Endothelial cell of umbilical vein (primary cell): Measurements from ENCODE around the gene VDAC2. TPM values are rescaled to one million over a fixed set of nuclear protein-coding genes. Genes with fewer than 3 reads are reported as not detected.

ENCODE experiments used
- BruUV-seq: library from RNA; stranded (reverse); fragments of 400-500 nt; replicated peaks from 2 replicates; lab custom pipeline; 2021; lab: Mats Ljungman, UMichigan
- CTCF ChIA-PET: fragments of 300-600, 350-600 bp; sonication (Branson Sonifier 250); formaldehyde crosslinking; loops from one replicate; lab custom pipeline; 2021; ENCODE audit warnings: antibody characterized with exemption, inconsistent platforms; lab: Charles Lee
- POLR2A ChIA-PET: fragments of 300-600, 350-600 bp; sonication (Branson Sonifier 250); formaldehyde crosslinking; loops from one replicate; lab custom pipeline; 2021; ENCODE audit warnings: antibody characterized with exemption, inconsistent platforms; lab: Charles Lee
- DNase-seq: peaks from one replicate; pipeline ENCODE4 v3.0.0-alpha.2; 2011; ENCODE audit warnings: low read depth, low spot score
- FAIRE-seq: peaks from 2 replicates; lab custom pipeline; 2011; peaks lifted over from hg19 to GRCh38; lab: Jason Lieb, UNC
- H2AFZ ChIP-seq: 2 replicates; pipeline ENCODE4 v1.6.0; 2012; ENCODE audit warnings: low read depth, low read length, control low read depth, inconsistent platforms
- H3K27ac ChIP-seq: 2 replicates; pipeline ENCODE4 v1.5.1; 2011; ENCODE audit warnings: low read depth, mild to moderate bottlenecking, control low read depth, low read length, moderate library complexity; ENCODE audit not compliant: insufficient read depth
- H3K27me3 ChIP-seq, 2 experiments: 2 replicates each; pipeline versions ENCODE4 v1.6.0 to v1.6.1; 2011; ENCODE audit warnings: low read length in 2 of 2, mixed read lengths in 1 of 2; ENCODE audit not compliant: control insufficient read depth in 2 of 2, insufficient read depth in 2 of 2
- H3K36me3 ChIP-seq, 2 experiments: 2 replicates in 1 of 2; 3 replicates in 1 of 2; pipeline ENCODE4 v1.5.1; 2011; ENCODE audit warnings: low read length in 2 of 2, mild to moderate bottlenecking in 1 of 2, moderate library complexity in 1 of 2; ENCODE audit not compliant: control insufficient read depth in 2 of 2, insufficient read depth in 2 of 2; ENCODE audit errors: extremely low read depth in 1 of 2
- H3K4me1 ChIP-seq: 3 replicates; pipeline ENCODE4 v1.5.1; 2011; ENCODE audit warnings: mild to moderate bottlenecking, low read length; ENCODE audit not compliant: control insufficient read depth, insufficient read depth; ENCODE audit errors: extremely low read depth
- H3K4me2 ChIP-seq: 2 replicates; pipeline ENCODE4 v1.6.1; 2011; ENCODE audit warnings: low read length, control low read depth, mixed read lengths; ENCODE audit not compliant: insufficient read depth
- H3K4me3 ChIP-seq, 3 experiments: fragments of 200-600 bp in 1 of 3; sonication (generic), shearing (Covaris generic) in 1 of 3; replicated peaks in 1 of 3; 2 replicates each; pipeline ENCODE4 v1.5.1; 2011 to 2016; ENCODE audit warnings: control low read depth in 3 of 3, low read length in 3 of 3, mild to moderate bottlenecking in 2 of 3, inconsistent platforms in 1 of 3, low read depth in 1 of 3, moderate library complexity in 1 of 3; ENCODE audit not compliant: insufficient read depth in 1 of 3
- H3K79me2 ChIP-seq: 2 replicates; pipeline ENCODE4 v1.6.0; 2012; ENCODE audit warnings: low read length, inconsistent platforms; ENCODE audit not compliant: control insufficient read depth, insufficient read depth
- H3K9ac ChIP-seq: replicated peaks from 2 replicates; pipeline ENCODE3; 2011; ENCODE audit warnings: low read length, control low read depth; ENCODE audit not compliant: insufficient read depth; ENCODE audit errors: extremely low read depth
- H3K9me1 ChIP-seq: replicated peaks from 3 replicates; pipeline ENCODE4 v1.6.0; 2011; ENCODE audit warnings: mild to moderate bottlenecking, low read length; ENCODE audit not compliant: control insufficient read depth, insufficient read depth; ENCODE audit errors: extremely low read depth
- H3K9me3 ChIP-seq: replicated peaks from 2 replicates; pipeline ENCODE4 v1.5.1; 2012; ENCODE audit warnings: low read length, inconsistent platforms; ENCODE audit not compliant: control insufficient read depth, insufficient read depth
- H4K20me1 ChIP-seq: replicated peaks from 2 replicates; pipeline ENCODE3; 2011; ENCODE audit warnings: mild to moderate bottlenecking, low read length; ENCODE audit not compliant: control insufficient read depth, insufficient read depth; ENCODE audit errors: extremely low read depth
- EZH2 ChIP-seq: IDR thresholded peaks from 2 replicates; pipeline ENCODE4 v1.6.1; 2012; ENCODE audit warnings: borderline replicate concordance, low read depth, mild to moderate bottlenecking, moderate library complexity, low read length, inconsistent platforms; ENCODE audit not compliant: severe bottlenecking
- FOS ChIP-seq: IDR thresholded peaks from 2 replicates; pipeline ENCODE4 v1.6.1; 2011; ENCODE audit warnings: mild to moderate bottlenecking, low read length, moderate library complexity, borderline replicate concordance; ENCODE audit not compliant: insufficient read depth
- GATA2 ChIP-seq: IDR thresholded peaks from 2 replicates; pipeline ENCODE4 v1.7.0; 2011; ENCODE audit warnings: low read depth, mild to moderate bottlenecking, moderate library complexity, mixed read lengths, low read length; ENCODE audit not compliant: insufficient read length, insufficient read depth
- JUN ChIP-seq: IDR thresholded peaks from 2 replicates; pipeline ENCODE4 v1.6.1; 2011; ENCODE audit warnings: borderline replicate concordance, low read depth; ENCODE audit not compliant: insufficient read length, insufficient read depth
- MYC ChIP-seq: IDR thresholded peaks from one replicate; pipeline ENCODE4 v1.6.1; 2011; ENCODE audit warnings: mild to moderate bottlenecking, low read depth, low read length
- POLR2A ChIP-seq: IDR thresholded peaks from 2 replicates; pipeline ENCODE4 v1.6.1; 2012; ENCODE audit warnings: low read depth, mild to moderate bottlenecking, control low read depth, low read length
- POLR2AphosphoS5 ChIP-seq: IDR thresholded peaks from 2 replicates; pipeline ENCODE4 v1.6.1; 2012; ENCODE audit warnings: low read depth, mild to moderate bottlenecking, control low read depth, low read length, moderate library complexity; ENCODE audit not compliant: insufficient read depth
- dilution Hi-C: fragments of 300-500 bp; cut with MboI; formaldehyde crosslinking; loops from one replicate; pipeline ENCODE4 v1.15.0; 2019; ENCODE audit warnings: low sequenced_read_pairs; ENCODE audit not compliant: extremely low pct_ligation_motif_present
- intact Hi-C: fragments of 100-400 bp; cut with micrococcal nuclease; formaldehyde crosslinking; loops from one replicate; pipeline ENCODE4 v1.10.0; 2022
- polyA plus RNA-seq, 4 experiments: library from polyadenylated mRNA; depleted of rRNA in 3 of 4; stranded (reverse) in 3 of 4; unstranded in 1 of 4; fragments of >200 nt; gene quantifications; 2 replicates each; pipeline versions ENCODE4 v1.2.1 to v1.2.3, GENCODE V29; 2011 to 2012; ENCODE audit warnings: missing spikeins in 1 of 4
- total RNA-seq: library from RNA; stranded (reverse); gene quantifications from 2 replicates; pipeline ENCODE4 v1.2.3, GENCODE V29; 2021
- TF ChIP-seq, protein P1 (sequence below), 2 donors: IDR thresholded peaks; 1 replicate in 1 of 2; 2 replicates in 1 of 2; pipeline ENCODE4 v1.5.1; 2011; ENCODE audit warnings: low read length in 2 of 2, mild to moderate bottlenecking in 2 of 2, moderate library complexity in 2 of 2, control low read depth in 1 of 2, inconsistent platforms in 1 of 2, low read depth in 1 of 2; ENCODE audit not compliant: insufficient read depth in 1 of 2; ENCODE audit errors: extremely low read depth in 1 of 2
- TF ChIP-seq, protein P2 (sequence below): IDR thresholded peaks from 2 replicates; pipeline ENCODE4 v1.6.1; 2011; ENCODE audit not compliant: insufficient read depth, insufficient read length

VDAC2 gene
- total and polyA plus RNA-seq, 2 donors (not counting 3 experiments of a cell fraction or from before 2014, with no cell fraction given): 89.3 to 222 TPM

DNA sequence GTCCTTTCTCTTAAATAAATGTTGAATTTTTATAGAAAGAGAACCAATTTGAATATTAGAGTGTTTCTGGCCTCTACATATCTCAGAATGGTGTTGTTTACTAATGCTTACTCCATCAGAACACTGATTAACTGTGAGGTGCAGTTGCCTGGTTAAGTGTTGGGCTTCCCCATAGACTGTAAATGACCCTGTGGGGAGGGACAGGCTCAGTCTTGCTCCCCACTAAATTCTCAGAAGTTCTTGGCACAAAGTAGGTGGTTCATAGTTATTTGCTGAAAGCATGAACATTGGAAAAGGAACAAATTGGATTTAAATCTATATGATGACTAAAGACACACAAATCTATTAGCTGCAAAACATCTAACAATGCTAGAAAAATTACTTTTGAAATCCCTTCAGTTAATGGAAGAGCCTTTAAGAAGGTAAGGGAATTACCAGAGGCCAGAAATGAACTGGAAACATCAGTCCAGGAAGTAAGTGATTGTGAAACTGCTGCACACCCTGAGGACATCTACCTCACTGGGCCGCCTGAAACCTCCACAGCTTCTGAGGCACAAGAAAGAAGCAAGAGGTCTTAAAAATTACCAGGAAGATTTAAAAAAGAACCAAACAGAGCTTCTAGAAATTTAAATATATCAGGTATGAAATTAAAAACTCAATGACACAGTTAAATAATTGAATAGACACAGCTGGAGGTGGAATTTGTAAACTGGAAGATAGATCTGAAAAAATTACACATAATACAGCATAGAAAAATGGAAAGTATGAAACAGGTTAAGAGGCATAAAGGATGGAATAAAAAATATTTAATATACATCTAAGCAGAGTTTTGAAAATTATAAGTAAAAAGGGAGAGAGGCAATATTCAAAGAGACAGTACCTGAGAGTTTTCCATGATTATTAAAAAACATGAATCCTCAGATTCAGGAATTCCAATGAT, 43.0 kb downstream of the VDAC2 start:
- ChIA-PET POLR2A (no interaction called here), CTCF (no interaction called here)
- H3K4me1 ChIP-seq: no peaks in the 10 kb centered on the region
- no peak overlapping the region for H2AFZ ChIP-seq
- no peaks in the 10 kb centered on the region for H4K20me1 ChIP-seq
- TF ChIP-seq, protein P1, sequence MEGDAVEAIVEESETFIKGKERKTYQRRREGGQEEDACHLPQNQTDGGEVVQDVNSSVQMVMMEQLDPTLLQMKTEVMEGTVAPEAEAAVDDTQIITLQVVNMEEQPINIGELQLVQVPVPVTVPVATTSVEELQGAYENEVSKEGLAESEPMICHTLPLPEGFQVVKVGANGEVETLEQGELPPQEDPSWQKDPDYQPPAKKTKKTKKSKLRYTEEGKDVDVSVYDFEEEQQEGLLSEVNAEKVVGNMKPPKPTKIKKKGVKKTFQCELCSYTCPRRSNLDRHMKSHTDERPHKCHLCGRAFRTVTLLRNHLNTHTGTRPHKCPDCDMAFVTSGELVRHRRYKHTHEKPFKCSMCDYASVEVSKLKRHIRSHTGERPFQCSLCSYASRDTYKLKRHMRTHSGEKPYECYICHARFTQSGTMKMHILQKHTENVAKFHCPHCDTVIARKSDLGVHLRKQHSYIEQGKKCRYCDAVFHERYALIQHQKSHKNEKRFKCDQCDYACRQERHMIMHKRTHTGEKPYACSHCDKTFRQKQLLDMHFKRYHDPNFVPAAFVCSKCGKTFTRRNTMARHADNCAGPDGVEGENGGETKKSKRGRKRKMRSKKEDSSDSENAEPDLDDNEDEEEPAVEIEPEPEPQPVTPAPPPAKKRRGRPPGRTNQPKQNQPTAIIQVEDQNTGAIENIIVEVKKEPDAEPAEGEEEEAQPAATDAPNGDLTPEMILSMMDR (IDR thresholded peaks at IDR 0.05; ENCODE audit: extremely low read depth in 1 of 2, insufficient read depth in 1 of 2, low read depth in 1 of 2, low read length in 2 of 2): no peak
- TF ChIP-seq POLR2AphosphoS5 (no peak), JUN (no peak), MYC (no peak), GATA2 (no peak), FOS (no peak), EZH2 (no peak), POLR2A (no peak)
- TF ChIP-seq, protein P2, sequence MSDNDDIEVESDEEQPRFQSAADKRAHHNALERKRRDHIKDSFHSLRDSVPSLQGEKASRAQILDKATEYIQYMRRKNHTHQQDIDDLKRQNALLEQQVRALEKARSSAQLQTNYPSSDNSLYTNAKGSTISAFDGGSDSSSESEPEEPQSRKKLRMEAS: no peak
- H3K9me1 ChIP-seq: no peaks in the 10 kb centered on the region
- dilution Hi-C loops (no loop called here), intact Hi-C loops (no loop called here)
- no TSS peak for BruUV-seq
- H3K9me3 ChIP-seq: no peaks in the 10 kb centered on the region
- H3K4me2 ChIP-seq: no peak overlapping the region
- no peak overlapping the region for H3K9ac ChIP-seq
- H3K79me2 ChIP-seq: no peaks in the 10 kb centered on the region
- H3K27me3 ChIP-seq: no peaks in the 10 kb centered on the region
- H3K27ac ChIP-seq: no peak overlapping the region
- no peaks in the 10 kb centered on the region for H3K36me3 ChIP-seq
- H3K4me3 ChIP-seq: no peak overlapping the region
- no peak for FAIRE-seq
- no peak for DNase-seq
